Left cardiac atrium (tissue), 4 donors: ENCODE results near the gene ARHGEF3. TPM values are rescaled to one million over a fixed set of nuclear protein-coding genes. Genes with fewer than 3 reads are reported as not detected.

ENCODE experiments used
- ATAC-seq, 2 donors: fragments of 200-7000 bp; cut with Tn5 transposase; one replicate each; pipeline ENCODE4 v1.9.1; 2020; ENCODE audit warnings: mild to moderate bottlenecking in 2 of 2, moderate library complexity in 2 of 2
- DNase-seq: peaks from one replicate; pipeline ENCODE4 v3.0.0-alpha.2; 2020
- intact Hi-C, 2 donors: fragments of 100-400 bp; cut with DNase I; formaldehyde crosslinking; loops; one replicate each; pipeline versions ENCODE4 v1.14.1 to v1.15.1; 2022 to 2023
- long read RNA-seq: library from polyadenylated mRNA; unstranded; transcript quantifications from one replicate; pipeline ENCODE4 v2.0.0, GENCODE V29; 2021
- total RNA-seq, 2 donors: library from RNA; stranded (reverse); fragmentation: NEBNext Ultra II Directional; extraction: Animal tissue kit (Norgen Biotek cat#: 25700); gene quantifications; one replicate each; pipeline ENCODE4 v1.2.1, GENCODE V29; 2021
- donor health status: DM: no; HTN: yes; CAD: no.
- donor health status: DM: no; HTN: yes; CAD: no; lungs with severe emphysema.
- donor health status: DM: yes; HTN: yes; CAD: no.
- donor health status: Dilated cardiomyopathy.

The ARHGEF3 gene
- 10 to 100 TPM; 11.9 to 16.8 TPM for total RNA-seq
- long read RNA-seq, partial matches to known transcripts = 1 of 5 reads
- long read RNA-seq, other reads (novel, unspliced or antisense) = 2 of 5 reads

- intact Hi-C loops = loop anchor here (2.0 to 10.0 kb wide), 6 partner anchors 45 to 187 kb away; no protein-coding TSS in a partner anchor
- DNase-seq = peak; percentile 90
- peak; percentile 98 for ATAC-seq
These were observed at the start of gene ARHGEF3 for GRCh38 chr3:56801662-56802377. Gene ARHGEF3 (minus strand): TSS chr3:56801949. CDS start chr3:56801798, 151 bp downstream.

GRCh38 chr3:56849698-56850097 lies 47.9 kb upstream of the ARHGEF3 start:
- intact Hi-C loops = no loop called here
- ATAC-seq (no peak), DNase-seq (no peak)

GRCh38 chr3:56845505-56845904 lies 43.8 kb upstream of the ARHGEF3 start:
- ATAC-seq = no peak
- intact Hi-C loops = no loop called here
- no peak for DNase-seq

GRCh38 chr3:56844536-56844935 lies 42.8 kb upstream of the ARHGEF3 start:
- intact Hi-C loops = no loop called here
- ATAC-seq (no peak), DNase-seq (no peak)

- DNase-seq (no peak), ATAC-seq (no peak)
- intact Hi-C loops = no loop called here
These were observed 38.3 kb upstream of the ARHGEF3 start for GRCh38 chr3:56839784-56840715.

GRCh38 chr3:56838448-56838847 lies 36.7 kb upstream of the ARHGEF3 start:
- DNase-seq = no peak
- intact Hi-C loops = no loop called here
- no peak for ATAC-seq

GRCh38 chr3:56837196-56837955 lies 35.6 kb upstream of the ARHGEF3 start:
- no peak for ATAC-seq
- intact Hi-C loops = no loop called here
- DNase-seq = no peak

GRCh38 chr3:56836276-56837163 lies 34.8 kb upstream of the ARHGEF3 start:
- intact Hi-C loops = no loop called here
- ATAC-seq = peak in 1 of 2 donors; percentile 45
- no peak for DNase-seq

- DNase-seq (no peak), ATAC-seq (no peak)
- intact Hi-C loops = no loop called here
These were observed 34.0 kb upstream of the ARHGEF3 start for GRCh38 chr3:56835650-56836227.

GRCh38 chr3:56833536-56833935 lies 31.8 kb upstream of the ARHGEF3 start:
- intact Hi-C loops = no loop called here
- ATAC-seq = no peak
- no peak for DNase-seq

- DNase-seq (no peak), ATAC-seq (no peak)
- intact Hi-C loops = no loop called here
These were observed 31.3 kb upstream of the ARHGEF3 start for GRCh38 chr3:56833022-56833421.

- intact Hi-C loops = no loop called here
- ATAC-seq = no peak
These were observed 29.8 kb upstream of the ARHGEF3 start for GRCh38 chr3:56831572-56831971.

GRCh38 chr3:56830884-56831283 lies 29.1 kb upstream of the ARHGEF3 start:
- intact Hi-C loops = no loop called here
- ATAC-seq (no peak), DNase-seq (no peak)

More at GRCh38 chr3:56831572-56831971, 29.8 kb upstream of the ARHGEF3 start:
- no peak for DNase-seq

GRCh38 chr3:56829533-56829932 lies 27.8 kb upstream of the ARHGEF3 start:
- intact Hi-C loops = no loop called here
- DNase-seq (no peak), ATAC-seq (no peak)

GRCh38 chr3:56826831-56827722 lies 25.3 kb upstream of the ARHGEF3 start:
- intact Hi-C loops = no loop called here
- DNase-seq (no peak), ATAC-seq (no peak)

GRCh38 chr3:56825567-56826438 lies 24.1 kb upstream of the ARHGEF3 start:
- intact Hi-C loops = no loop called here
- ATAC-seq (no peak), DNase-seq (no peak)
